ENCODE results near the gene HOXA11. TPM values are rescaled to one million over a fixed set of nuclear protein-coding genes. Genes with fewer than 3 reads are reported as not detected.

The HOXA11 gene
- total and polyA plus RNA-seq, 10 of the 15 experiments (the other 5 are each of a cell fraction or from before 2014, with no cell fraction given), result not detected

- Histone ChIP-seq H3K4me2 (ENCODE audit: control insufficient read depth, insufficient read depth) (no peak overlapping the region), H3K27ac (ENCODE audit: control insufficient read depth, insufficient read depth) (no peak overlapping the region), H3K36me3 (ENCODE audit: control insufficient read depth in 2 of 2, insufficient read depth in 2 of 2, low read length in 1 of 2) (no peaks in the 10 kb centered on the region), H3K4me1 (ENCODE audit: control insufficient read depth, insufficient read depth, low read length) (no peaks in the 10 kb centered on the region), H2AFZ (ENCODE audit: control insufficient read depth, low read depth, low read length) (no peak overlapping the region), H3K9ac (ENCODE audit: control insufficient read depth, insufficient read depth, low read length) (no peak overlapping the region), H3K9me3 (replicated peaks; ENCODE audit: control insufficient read depth, insufficient read depth, low read length) (no peaks in the 10 kb centered on the region), H3K27me3 (replicated peaks in 1 of 2; ENCODE audit: control insufficient read depth in 2 of 2, insufficient read depth in 2 of 2, low read length in 1 of 2) (peaks cover 25 to 48% of the 10 kb centered on the region in 2 experiments), H3K79me2 (ENCODE audit: control insufficient read depth, insufficient read depth, low read length) (no peaks in the 10 kb centered on the region), H4K20me1 (ENCODE audit: control insufficient read depth, insufficient read depth) (no peaks in the 10 kb centered on the region), H3K4me3 (no peak overlapping the region)
- FAIRE-seq (no peak), DNase-seq (ENCODE audit: low read depth, low spot score) (no peak), ATAC-seq (no peak)
- intact Hi-C loops (cut with micrococcal nuclease; ENCODE audit: unreplicated experiment), result no loop called here
- 41% methylated on average over 41 of the region's 41 CpGs for WGBS (ENCODE audit: insufficient coverage, insufficient replicate concordance, low lambda C conversion rate, missing lambda C conversion rate)
- ChIA-PET SMC1A (ENCODE audit: uncharacterized antibody, unreplicated experiment) (no interaction called here), CTCF (interaction anchor here (0.6 to 1.8 kb wide), 2 partner anchors 9 to 82 kb away, joined by 3 to 8 read pairs; no protein-coding TSS in a partner anchor), POLR2A (no interaction called here), RAD21 (ENCODE audit: unreplicated experiment) (interaction anchor here (0.5 to 0.6 kb wide), 2 partner anchors 817 to 1060 kb away, joined by 3 read pairs; no protein-coding TSS in a partner anchor)
- in situ Hi-C loops (cut with MboI), result loop anchor here (5.0 kb wide), 1 partner anchor 717 kb away; no protein-coding TSS in a partner anchor
- BruUV-seq (replicated peaks), result no TSS peak
- TF ChIP-seq MAX (IDR thresholded peaks at IDR 0.05; ENCODE audit: low read depth, low read length) (no peak), POU2F2 (IDR thresholded peaks at IDR 0.05; ENCODE audit: borderline replicate concordance, low read depth, low read length) (no peak), SIN3A (IDR thresholded peaks at IDR 0.05; ENCODE audit: low read depth, low read length) (no peak), JUND (IDR thresholded peaks at IDR 0.05; ENCODE audit: low read depth, low read length) (no peak), SREBF1 (IDR thresholded peaks at IDR 0.05; ENCODE audit: low read length) (no peak), CBFB (IDR thresholded peaks at IDR 0.05; ENCODE audit: low read depth) (no peak), NFXL1 (IDR thresholded peaks at IDR 0.05; ENCODE audit: borderline replicate concordance) (no peak), POLR2AphosphoS2 (IDR thresholded peaks at IDR 0.05; ENCODE audit: low read depth, low read length) (no peak), GABPA (IDR thresholded peaks at IDR 0.05; ENCODE audit: low read depth) (no peak), SMAD5 (IDR thresholded peaks at IDR 0.05; ENCODE audit: low read depth) (no peak), IKZF1 (conservative IDR thresholded peaks at IDR 0.05) (no peak), CHD2 (IDR thresholded peaks at IDR 0.05; ENCODE audit: borderline replicate concordance, low read depth, low read length) (no peak), SPI1 (IDR thresholded peaks at IDR 0.05; ENCODE audit: borderline replicate concordance, insufficient read depth, low read depth, low read length) (no peak)
Measured at GRCh38 chr7:27204851-27205322, 19.9 kb upstream of the HOXA11 start.
